HEK293T (cell line): ENCODE results near the gene SORBS1.

Experiments
- CTCF ChIA-PET: fragments of 350-600 bp; formaldehyde crosslinking; extraction: SDS; loops from one replicate; lab custom pipeline; 2021; ENCODE audit warnings: antibody characterized with exemption, inconsistent platforms; lab: Yijun Ruan, JAX
- POLR2A ChIA-PET: fragments of 350-600 bp; formaldehyde crosslinking; extraction: SDS; loops from one replicate; lab custom pipeline; 2020; ENCODE audit warnings: antibody characterized with exemption, inconsistent platforms; lab: Yijun Ruan, JAX
- DNase-seq: peaks from one replicate; pipeline ENCODE4 v3.0.0; 2012; ENCODE audit warnings: mixed read lengths; ENCODE audit errors: extremely low spot score
- ARNT ChIP-seq: fragments of 450-650 bp; IDR thresholded peaks from 2 replicates; pipeline ENCODE4 v1.6.1; 2017; ENCODE audit warnings: mild to moderate bottlenecking
- BHLHE40 ChIP-seq: fragments of 450-650 bp; IDR thresholded peaks from 2 replicates; pipeline ENCODE4 v1.6.1; 2016; ENCODE audit warnings: mild to moderate bottlenecking, moderate library complexity, borderline replicate concordance
- CTBP1 ChIP-seq: fragments of 450-650 bp; IDR thresholded peaks from 2 replicates; pipeline ENCODE4 v1.6.1; 2016; ENCODE audit warnings: borderline replicate concordance
- ELF4 ChIP-seq: fragments of 450-650 bp; IDR thresholded peaks from 2 replicates; pipeline ENCODE4 v1.6.1; 2017; ENCODE audit warnings: antibody characterized with exemption
- FOXA1 ChIP-seq: fragments of 450-650 bp; IDR thresholded peaks from 2 replicates; pipeline ENCODE4 v1.6.1; 2016; ENCODE audit warnings: mild to moderate bottlenecking
- FOXK2 ChIP-seq: fragments of 450-650 bp; IDR thresholded peaks from 2 replicates; pipeline ENCODE4 v1.6.1; 2016; ENCODE audit warnings: mild to moderate bottlenecking
- FOXM1 ChIP-seq: fragments of 450-650 bp; IDR thresholded peaks from 2 replicates; pipeline ENCODE4 v1.6.1; 2017; ENCODE audit warnings: mild to moderate bottlenecking, borderline replicate concordance
- HDGF ChIP-seq: fragments of 450-650 bp; IDR thresholded peaks from 2 replicates; pipeline ENCODE4 v1.6.1; 2017; ENCODE audit warnings: antibody characterized with exemption, borderline replicate concordance
- L3MBTL2 ChIP-seq: fragments of 450-650 bp; conservative IDR thresholded peaks from 2 replicates; pipeline ENCODE4 v1.6.1; 2016; ENCODE audit warnings: mild to moderate bottlenecking
- LEF1 ChIP-seq: fragments of 450-650 bp; IDR thresholded peaks from 2 replicates; pipeline ENCODE4 v1.6.1; 2017; ENCODE audit warnings: mild to moderate bottlenecking, borderline replicate concordance
- NFRKB ChIP-seq: fragments of 450-650 bp; IDR thresholded peaks from 2 replicates; pipeline ENCODE4 v1.6.1; 2016; ENCODE audit warnings: mild to moderate bottlenecking, moderate library complexity
- SP1 ChIP-seq: fragments of 450-650 bp; IDR thresholded peaks from 2 replicates; pipeline ENCODE4 v1.6.1; 2017
- SUZ12 ChIP-seq: fragments of 450-650 bp; IDR thresholded peaks from 2 replicates; pipeline ENCODE4 v1.6.1; 2016; ENCODE audit warnings: mild to moderate bottlenecking
- TARDBP ChIP-seq: fragments of 450-650 bp; IDR thresholded peaks from 2 replicates; pipeline ENCODE4 v1.6.1; 2016
- ZNF384 ChIP-seq: fragments of 450-650 bp; IDR thresholded peaks from 2 replicates; pipeline ENCODE4 v1.6.1; 2016
- TF ChIP-seq, protein P1 (sequence below): fragments of 450-650 bp; IDR thresholded peaks from 2 replicates; pipeline ENCODE4 v1.6.1; 2016

SORBS1 gene

DNA sequence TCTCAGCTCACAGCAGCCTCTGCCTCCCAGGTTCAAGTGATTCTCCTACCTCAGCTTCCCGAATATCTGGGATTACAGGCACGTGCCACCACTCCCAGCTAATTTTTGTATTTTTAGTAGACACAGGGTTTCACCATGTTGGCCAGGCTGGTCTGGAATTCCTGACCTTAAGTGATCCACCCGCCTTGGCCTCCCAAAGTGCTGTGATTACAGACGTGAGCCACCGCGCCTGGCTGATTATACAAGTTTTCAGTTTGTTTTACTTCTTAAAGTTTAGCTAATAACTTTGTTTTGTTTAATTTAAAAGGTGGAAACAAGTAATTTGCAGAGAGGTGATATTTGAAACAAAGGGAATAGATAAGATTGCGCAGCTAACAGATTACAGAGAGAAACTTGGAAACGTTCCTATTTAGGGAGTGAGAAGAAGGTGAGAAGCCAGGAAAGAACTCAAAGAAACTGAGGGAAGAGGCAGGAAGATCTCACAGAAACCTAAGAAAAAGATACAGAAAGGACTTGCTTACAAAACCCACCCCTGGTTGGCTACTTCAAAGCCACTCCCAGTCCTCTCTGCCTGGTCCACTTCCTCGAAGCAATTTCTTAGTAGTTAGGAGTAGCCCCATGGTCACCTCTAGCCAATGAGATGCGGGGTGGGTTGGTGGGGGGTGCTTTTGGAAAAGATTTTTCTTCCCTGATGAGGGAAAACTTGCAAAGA, 255.4 kb downstream of the SORBS1 start:
- DNase-seq: no peak
- TF ChIP-seq SP1 (no peak), TARDBP (no peak), NFRKB (no peak), FOXK2 (no peak), CTBP1 (no peak)
- ChIA-PET POLR2A (no interaction called here), CTCF (no interaction called here)

DNA sequence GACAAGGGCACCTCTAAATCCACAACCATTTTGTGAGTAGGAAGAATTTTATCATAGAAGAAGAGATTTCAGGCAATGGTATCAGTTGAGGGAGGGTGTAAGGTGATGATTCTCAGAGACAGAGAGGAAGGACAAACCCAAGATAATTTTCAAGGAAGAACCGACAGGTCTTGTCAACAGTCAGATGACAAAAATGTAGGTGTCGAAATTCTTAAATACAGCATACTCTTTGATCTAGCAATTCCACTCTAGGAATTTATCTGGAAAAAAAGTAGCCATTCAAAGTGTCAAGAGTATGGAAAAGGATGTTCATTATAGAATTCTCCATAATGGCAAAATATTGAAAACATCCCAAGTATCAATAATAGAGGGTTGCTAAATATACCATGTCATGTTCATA, 256.2 kb downstream of the SORBS1 start:
- ChIA-PET POLR2A (no interaction called here), CTCF (no interaction called here)
- no peak for TF ChIP-seq NFRKB
- TF ChIP-seq HDGF: no peak
- no peak for TF ChIP-seq ZNF384
- TF ChIP-seq SP1: no peak
- no peak for TF ChIP-seq L3MBTL2
- TF ChIP-seq BHLHE40: no peak
- TF ChIP-seq ARNT: no peak
- TF ChIP-seq FOXM1: no peak
- no peak for DNase-seq

DNA sequence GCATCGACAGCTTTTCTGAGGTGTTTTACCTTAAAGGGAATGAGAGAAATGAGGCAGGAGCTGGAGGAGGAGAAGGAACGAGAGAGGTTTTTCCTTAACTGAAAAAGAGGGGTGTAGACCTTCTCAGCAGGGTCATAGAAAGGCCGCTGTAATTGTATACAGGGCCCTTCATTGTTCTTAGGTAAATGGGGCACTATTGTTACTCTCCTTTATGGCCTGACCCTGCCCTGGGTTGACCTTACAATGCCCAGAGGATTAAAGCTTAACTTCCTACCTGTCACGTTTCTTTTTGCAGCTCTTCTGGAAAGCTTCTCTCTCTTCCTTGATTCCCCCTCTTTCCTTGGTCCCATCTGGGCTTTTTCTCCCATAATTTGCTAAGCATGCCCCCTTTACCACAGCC, 256.7 kb downstream of the SORBS1 start:
- TF ChIP-seq ELF4 (no peak), SUZ12 (no peak), CTBP1 (no peak), ARNT (no peak), L3MBTL2 (no peak), NFRKB (no peak), HDGF (no peak), BHLHE40 (no peak), TARDBP (no peak), SP1 (no peak), FOXK2 (no peak), FOXM1 (no peak), ZNF384 (no peak), LEF1 (no peak), FOXA1 (no peak)
- TF ChIP-seq, protein P1, sequence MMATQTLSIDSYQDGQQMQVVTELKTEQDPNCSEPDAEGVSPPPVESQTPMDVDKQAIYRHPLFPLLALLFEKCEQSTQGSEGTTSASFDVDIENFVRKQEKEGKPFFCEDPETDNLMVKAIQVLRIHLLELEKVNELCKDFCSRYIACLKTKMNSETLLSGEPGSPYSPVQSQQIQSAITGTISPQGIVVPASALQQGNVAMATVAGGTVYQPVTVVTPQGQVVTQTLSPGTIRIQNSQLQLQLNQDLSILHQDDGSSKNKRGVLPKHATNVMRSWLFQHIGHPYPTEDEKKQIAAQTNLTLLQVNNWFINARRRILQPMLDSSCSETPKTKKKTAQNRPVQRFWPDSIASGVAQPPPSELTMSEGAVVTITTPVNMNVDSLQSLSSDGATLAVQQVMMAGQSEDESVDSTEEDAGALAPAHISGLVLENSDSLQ: no peak
- POLR2A ChIA-PET: no interaction called here
- CTCF ChIA-PET: interaction anchor here (0.6 kb wide), 1 partner anchor 28 kb away, joined by 3 read pairs; no protein-coding TSS in a partner anchor
- no peak for DNase-seq

DNA sequence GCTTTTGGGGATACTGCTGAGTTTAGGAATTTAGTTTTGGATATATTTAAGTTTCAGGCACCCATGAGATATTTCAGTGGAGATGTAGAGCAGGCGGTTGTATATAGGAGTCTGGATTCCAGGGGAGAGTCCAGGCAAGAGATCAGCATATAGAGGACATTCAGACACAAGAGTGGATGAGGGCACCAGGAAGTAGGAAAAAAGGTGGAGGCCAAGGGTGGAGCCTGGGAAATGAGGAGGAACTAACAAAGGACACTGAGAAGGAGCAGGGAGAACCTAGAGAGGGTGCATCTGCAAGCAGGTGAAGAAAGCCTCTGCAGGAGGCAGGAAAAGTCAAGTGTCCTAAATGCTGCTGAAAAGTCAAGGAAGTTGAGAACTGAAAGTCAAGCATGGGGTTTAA, 257.2 kb downstream of the SORBS1 start:
- POLR2A ChIA-PET: no interaction called here
- TF ChIP-seq, protein P1: no peak
- TF ChIP-seq FOXK2 (no peak), ELF4 (no peak), BHLHE40 (no peak), LEF1 (no peak), FOXA1 (no peak), HDGF (no peak), SUZ12 (no peak), NFRKB (no peak), ZNF384 (no peak)
- no peak for DNase-seq
- CTCF ChIA-PET: interaction anchor here (0.6 kb wide), 1 partner anchor 27 kb away, joined by 3 read pairs; no protein-coding TSS in a partner anchor

DNA sequence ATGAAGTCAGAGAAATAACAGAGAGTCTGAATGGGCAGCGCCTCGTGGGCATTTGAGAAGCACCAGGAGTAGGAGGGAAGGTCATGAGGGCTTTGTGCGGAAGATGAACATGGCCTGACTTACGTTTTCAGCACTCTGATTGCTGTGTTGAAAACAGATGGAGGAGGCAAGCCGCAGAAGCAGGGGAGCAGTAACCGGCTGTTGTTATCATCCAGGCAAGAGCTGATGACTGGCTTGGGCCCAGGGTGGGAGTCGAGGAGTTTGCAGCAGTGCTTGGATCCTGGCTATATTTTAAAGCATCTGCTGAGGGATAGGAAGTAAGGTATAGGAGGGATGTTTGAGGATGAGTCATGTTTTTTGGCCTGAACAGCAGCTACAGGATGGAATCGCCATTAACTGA, 257.6 kb downstream of the SORBS1 start:
- POLR2A ChIA-PET: no interaction called here
- TF ChIP-seq FOXA1 (no peak), TARDBP (no peak), FOXK2 (no peak)
- TF ChIP-seq, protein P1: no peak
- CTCF ChIA-PET: interaction anchor here (0.5 kb wide), 1 partner anchor 62 kb away, joined by 3 read pairs; no protein-coding TSS in a partner anchor
- DNase-seq: no peak

DNA sequence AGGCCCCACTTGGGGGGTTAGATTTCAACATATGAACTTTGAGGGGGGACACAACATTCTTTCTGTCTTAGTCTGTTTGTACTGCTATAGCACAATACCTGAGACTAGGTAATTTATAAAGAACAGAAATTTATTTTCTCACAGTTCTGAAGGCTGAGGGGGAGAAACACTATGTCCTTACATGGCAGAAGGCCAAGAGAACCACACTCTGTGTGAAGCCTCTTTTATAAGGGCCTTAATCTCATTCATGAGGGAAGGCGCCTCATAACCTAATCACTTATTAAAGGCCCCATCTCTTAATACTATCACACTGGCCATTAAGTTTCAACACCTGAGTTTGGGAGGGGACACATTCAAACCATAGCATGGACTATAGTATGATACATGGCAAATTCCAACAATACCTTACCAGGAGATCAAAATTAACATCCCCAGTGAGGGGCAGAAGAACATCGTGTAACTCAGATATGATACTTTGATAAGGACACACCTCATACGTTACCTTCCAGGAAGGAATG, 261.1 kb downstream of the SORBS1 start:
- ChIA-PET POLR2A (no interaction called here), CTCF (interaction anchor here (1.0 kb wide), 1 partner anchor 56 kb away, joined by 4 read pairs; no protein-coding TSS in a partner anchor)
- TF ChIP-seq NFRKB (no peak), HDGF (no peak), ELF4 (no peak), FOXK2 (no peak), ARNT (no peak), SUZ12 (no peak), FOXM1 (no peak), ZNF384 (no peak), BHLHE40 (no peak), LEF1 (no peak), TARDBP (no peak)
- TF ChIP-seq, protein P1: no peak
- DNase-seq: no peak
